ENCODE measurements around the gene RNF224. TPM values are rescaled to one million over a fixed set of nuclear protein-coding genes. Genes with fewer than 3 reads are reported as not detected.

The RNF224 gene
- total RNA-seq, 1 experiment from 2014 or later: not detected

DNA sequence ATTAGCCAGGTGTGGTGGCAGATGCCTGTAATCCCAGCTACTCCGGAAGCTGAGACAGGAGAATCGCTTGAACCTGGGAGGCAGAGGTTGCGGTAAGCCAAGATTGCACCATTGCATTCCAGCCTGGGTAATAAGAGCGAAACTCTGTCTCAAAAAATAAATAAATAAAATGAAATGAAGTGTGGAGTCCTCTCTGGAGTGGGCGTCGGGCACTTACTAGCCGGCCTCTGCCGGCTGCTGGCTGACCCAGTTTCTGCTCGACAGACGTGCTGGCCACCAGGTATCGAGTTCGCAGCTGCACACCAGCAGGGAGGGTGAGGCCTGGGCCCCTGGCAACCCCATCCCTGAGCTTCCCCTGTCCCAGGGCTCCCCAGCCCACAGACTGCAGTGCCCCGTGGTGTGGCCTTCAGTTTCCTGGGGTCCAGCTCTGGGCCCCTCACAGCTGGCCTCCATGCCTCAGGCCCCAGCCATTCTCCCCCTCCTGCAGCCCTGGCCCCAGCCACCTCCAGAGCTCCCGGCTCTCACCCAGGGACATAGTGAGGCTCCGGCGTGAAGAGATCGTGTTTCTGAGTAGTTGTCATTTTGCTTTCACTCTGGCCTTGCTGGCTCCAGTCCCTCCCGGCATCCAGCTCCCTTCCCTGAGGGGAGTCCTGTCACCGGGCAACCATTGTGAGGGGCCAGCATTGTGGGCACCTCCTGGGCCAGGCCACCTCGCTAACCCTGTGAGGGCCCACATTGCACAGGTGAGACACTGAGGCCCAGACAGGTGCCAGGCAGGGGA, 20.0 kb downstream of the RNF224 start:
- Histone ChIP-seq H3K36me3 (ENCODE audit: insufficient read depth, low read length, poor library complexity, severe bottlenecking) (peaks cover 16% of the 10 kb centered on the region), H3K27me3 (replicated peaks; ENCODE audit: insufficient read depth, low read depth, low read length, poor library complexity) (no peaks in the 10 kb centered on the region), H3K27ac (ENCODE audit: low read depth, low read length, poor library complexity, severe bottlenecking) (no peak overlapping the region), H3K4me3 (ENCODE audit: low read depth, low read length, poor library complexity, severe bottlenecking) (no peak overlapping the region), H3K9me3 (ENCODE audit: low read depth, low read length, poor library complexity, severe bottlenecking) (no peaks in the 10 kb centered on the region), H3K4me1 (ENCODE audit: insufficient read depth, low read length, poor library complexity, severe bottlenecking) (peaks cover 24% of the 10 kb centered on the region)
- TF ChIP-seq, protein P1, sequence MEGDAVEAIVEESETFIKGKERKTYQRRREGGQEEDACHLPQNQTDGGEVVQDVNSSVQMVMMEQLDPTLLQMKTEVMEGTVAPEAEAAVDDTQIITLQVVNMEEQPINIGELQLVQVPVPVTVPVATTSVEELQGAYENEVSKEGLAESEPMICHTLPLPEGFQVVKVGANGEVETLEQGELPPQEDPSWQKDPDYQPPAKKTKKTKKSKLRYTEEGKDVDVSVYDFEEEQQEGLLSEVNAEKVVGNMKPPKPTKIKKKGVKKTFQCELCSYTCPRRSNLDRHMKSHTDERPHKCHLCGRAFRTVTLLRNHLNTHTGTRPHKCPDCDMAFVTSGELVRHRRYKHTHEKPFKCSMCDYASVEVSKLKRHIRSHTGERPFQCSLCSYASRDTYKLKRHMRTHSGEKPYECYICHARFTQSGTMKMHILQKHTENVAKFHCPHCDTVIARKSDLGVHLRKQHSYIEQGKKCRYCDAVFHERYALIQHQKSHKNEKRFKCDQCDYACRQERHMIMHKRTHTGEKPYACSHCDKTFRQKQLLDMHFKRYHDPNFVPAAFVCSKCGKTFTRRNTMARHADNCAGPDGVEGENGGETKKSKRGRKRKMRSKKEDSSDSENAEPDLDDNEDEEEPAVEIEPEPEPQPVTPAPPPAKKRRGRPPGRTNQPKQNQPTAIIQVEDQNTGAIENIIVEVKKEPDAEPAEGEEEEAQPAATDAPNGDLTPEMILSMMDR (conservative IDR thresholded peaks at IDR 0.05; ENCODE audit: low read depth, low read length): no peak
- no peak for TF ChIP-seq EZH2 (IDR thresholded peaks at IDR 0.05; ENCODE audit: borderline replicate concordance, low read depth, low read length, poor library complexity, severe bottlenecking)
- intact Hi-C loops (cut with micrococcal nuclease; ENCODE audit: unreplicated experiment): no loop called here
- POLR2A ChIA-PET (ENCODE audit: low non-redundant PET): no interaction called here
- BruUV-seq (replicated peaks): no TSS peak
- no peak for DNase-seq (ENCODE audit: low spot score)
- CTCF ChIA-PET: interaction anchor here (0.5 kb wide), 1 partner anchor 24 kb away, joined by 8 read pairs; no protein-coding TSS in a partner anchor

DNA sequence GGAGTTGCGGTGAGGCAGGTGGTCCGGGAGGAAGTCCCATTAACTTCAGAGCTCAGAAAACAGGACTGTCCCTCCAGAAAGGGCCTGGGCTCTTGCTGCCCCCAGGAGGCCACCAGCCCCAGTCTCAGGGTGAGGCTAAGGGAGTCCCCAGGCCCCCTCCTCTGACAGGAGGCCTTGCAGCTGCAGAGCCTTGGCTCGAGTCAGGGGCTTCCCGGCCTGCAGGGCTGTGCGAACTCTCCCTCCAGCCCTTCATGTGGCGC, 20.5 kb downstream of the RNF224 start:
- Histone ChIP-seq H3K9me3 (ENCODE audit: low read depth, low read length, poor library complexity, severe bottlenecking) (no peaks in the 10 kb centered on the region), H3K4me3 (ENCODE audit: low read depth, low read length, poor library complexity, severe bottlenecking) (no peak overlapping the region), H3K4me1 (ENCODE audit: insufficient read depth, low read length, poor library complexity, severe bottlenecking) (peaks cover 18% of the 10 kb centered on the region), H3K27me3 (replicated peaks; ENCODE audit: insufficient read depth, low read depth, low read length, poor library complexity) (no peaks in the 10 kb centered on the region), H3K36me3 (ENCODE audit: insufficient read depth, low read length, poor library complexity, severe bottlenecking) (peaks cover 11% of the 10 kb centered on the region), H3K27ac (ENCODE audit: low read depth, low read length, poor library complexity, severe bottlenecking) (no peak overlapping the region)
- intact Hi-C loops (cut with micrococcal nuclease; ENCODE audit: unreplicated experiment): no loop called here
- BruUV-seq (replicated peaks): no TSS peak
- DNase-seq (ENCODE audit: low spot score): no peak
- POLR2A ChIA-PET (ENCODE audit: low non-redundant PET): no interaction called here
- TF ChIP-seq, protein P1 (conservative IDR thresholded peaks at IDR 0.05; ENCODE audit: low read depth, low read length): no peak
- no peak for TF ChIP-seq EZH2 (IDR thresholded peaks at IDR 0.05; ENCODE audit: borderline replicate concordance, low read depth, low read length, poor library complexity, severe bottlenecking)
- CTCF ChIA-PET: no interaction called here

DNA sequence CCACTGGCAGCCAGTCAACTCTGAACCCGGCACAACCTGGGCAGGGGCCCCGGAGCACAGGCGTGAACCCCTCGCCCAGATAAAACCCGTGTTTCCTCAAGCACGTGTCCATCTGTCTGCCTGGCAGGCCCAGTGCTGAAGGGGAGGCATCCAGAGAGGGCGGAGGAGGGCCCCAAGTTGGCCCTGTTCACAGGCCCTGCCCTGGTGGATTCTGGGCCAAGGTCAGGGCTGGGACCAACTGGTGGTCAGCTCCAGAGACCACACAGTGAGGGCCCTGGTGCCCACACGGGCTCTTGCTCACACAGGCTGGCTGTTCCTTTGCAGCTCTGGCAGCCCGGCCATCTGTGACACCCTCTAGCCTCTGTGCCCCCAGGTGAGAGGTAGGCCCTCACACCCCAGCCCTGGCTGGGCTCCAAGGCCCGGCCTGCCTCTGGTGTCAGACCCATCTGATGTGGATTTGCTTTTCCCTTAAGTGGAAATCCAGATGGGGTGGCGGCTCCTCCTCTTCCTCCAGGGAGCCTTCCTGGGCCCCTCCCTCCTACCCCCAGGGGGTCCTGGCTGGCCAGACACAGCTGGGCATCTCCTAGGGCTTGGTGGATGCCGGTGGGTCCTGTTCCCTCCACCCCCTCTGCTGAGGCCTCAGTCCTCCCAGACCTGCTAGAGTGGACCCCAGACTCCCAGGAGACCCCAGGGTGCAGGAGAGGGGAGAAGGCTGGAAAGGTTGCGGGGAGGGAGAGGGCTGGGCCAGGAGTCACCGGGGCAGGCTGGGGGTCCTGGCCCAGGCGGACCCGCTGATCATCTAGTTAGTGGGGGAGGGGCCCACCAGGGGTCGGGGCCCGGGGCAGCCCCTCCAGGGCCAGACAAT, 23.3 kb downstream of the RNF224 start:
- no peak for DNase-seq (ENCODE audit: low spot score)
- CTCF ChIA-PET: no interaction called here
- H3K36me3 ChIP-seq (ENCODE audit: insufficient read depth, low read length, poor library complexity, severe bottlenecking): no peaks in the 10 kb centered on the region
- H3K4me3 ChIP-seq (ENCODE audit: low read depth, low read length, poor library complexity, severe bottlenecking): no peak overlapping the region
- POLR2A ChIA-PET (ENCODE audit: low non-redundant PET): no interaction called here
- H3K4me1 ChIP-seq (ENCODE audit: insufficient read depth, low read length, poor library complexity, severe bottlenecking): peaks cover 6% of the 10 kb centered on the region
- H3K27me3 ChIP-seq (replicated peaks; ENCODE audit: insufficient read depth, low read depth, low read length, poor library complexity): no peaks in the 10 kb centered on the region
- no peaks in the 10 kb centered on the region for H3K9me3 ChIP-seq (ENCODE audit: low read depth, low read length, poor library complexity, severe bottlenecking)
- intact Hi-C loops (cut with micrococcal nuclease; ENCODE audit: unreplicated experiment): no loop called here
- TF ChIP-seq EZH2 (IDR thresholded peaks at IDR 0.05; ENCODE audit: borderline replicate concordance, low read depth, low read length, poor library complexity, severe bottlenecking): no peak
- TF ChIP-seq, protein P1 (conservative IDR thresholded peaks at IDR 0.05; ENCODE audit: low read depth, low read length): no peak
- no TSS peak for BruUV-seq (replicated peaks)
- H3K27ac ChIP-seq (ENCODE audit: low read depth, low read length, poor library complexity, severe bottlenecking): no peak overlapping the region

Measured in A673 (cell line).